HepG2 (cell line): Measurements from ENCODE around the gene TRAK1. TPM values are rescaled to one million over a fixed set of nuclear protein-coding genes. Genes with fewer than 3 reads are reported as not detected.

Experiments
- HNF4G ChIP-seq, 2 experiments: sonication (generic) in 1 of 2; formaldehyde crosslinking in 1 of 2; IDR thresholded peaks; 2 replicates each; pipeline versions ENCODE4 v1.4.0 to v1.6.1; 2011 to 2020; ENCODE audit warnings: borderline replicate concordance in 2 of 2, low read depth in 2 of 2, mild to moderate bottlenecking in 2 of 2, low read length in 1 of 2, missing genetic modification reagents in 1 of 2, moderate library complexity in 1 of 2
- REXO4 ChIP-seq: sonication (generic); formaldehyde crosslinking; IDR thresholded peaks from 2 replicates; pipeline ENCODE4 v1.8.0; 2022; ENCODE audit warnings: missing genetic modification reagents, mild to moderate bottlenecking, borderline replicate concordance
- TERF1 ChIP-seq: sonication (generic); formaldehyde crosslinking; IDR thresholded peaks from 2 replicates; pipeline ENCODE4 v1.8.0; 2022; ENCODE audit warnings: mild to moderate bottlenecking, missing genetic modification reagents, moderate library complexity
- YEATS2 ChIP-seq: sonication (generic); formaldehyde crosslinking; IDR thresholded peaks from 2 replicates; pipeline ENCODE4 v1.4.0; 2020; ENCODE audit warnings: missing genetic modification reagents, borderline replicate concordance
- ZNF142 ChIP-seq: sonication (generic); formaldehyde crosslinking; IDR thresholded peaks from 2 replicates; pipeline ENCODE4 v1.4.0; 2020; ENCODE audit warnings: missing genetic modification reagents
- polyA plus RNA-seq, 8 experiments: library from polyadenylated mRNA; depleted of rRNA in 3 of 8; stranded (reverse) in 7 of 8; unstranded in 1 of 8; fragments of >200 nt; fragmentation: Illumina TruSeq in 4 of 8; extraction: Trizol in 4 of 8; gene quantifications; 2 replicates each; pipeline versions ENCODE4 v1.2.1 to v1.2.3, GENCODE V29; 2011 to 2016; ENCODE audit warnings: low read depth in 4 of 8, missing spikeins in 1 of 8, mixed read lengths in 1 of 8; ENCODE audit not compliant: insufficient read depth in 1 of 8
- total RNA-seq, 5 experiments: library from RNA; depleted of rRNA; stranded (reverse); fragments of >200 nt; fragmentation: Illumina TruSeq; extraction: Trizol; gene quantifications; 2 replicates each; pipeline ENCODE4 v1.2.3, GENCODE V29; 2016; ENCODE audit warnings: low read depth in 1 of 5

TRAK1 gene
- total and polyA plus RNA-seq, 2 of the 13 experiments (the other 11 are each of a cell fraction or from before 2014, with no cell fraction given), result 20.5 to 46.6 TPM

GRCh38 chr3:42183991-42184632, 93.0 kb downstream of the TRAK1 start (continued):
- TF ChIP-seq ZNF142 (CRISPR knock-in tag) (no peak), YEATS2 (CRISPR knock-in tag) (no peak), HNF4G (IDR thresholded peaks at IDR 0.05; ENCODE audit: borderline replicate concordance, low read depth, low read length) (no peak), HNF4G (CRISPR knock-in tag; IDR thresholded peaks at IDR 0.05; ENCODE audit: borderline replicate concordance, low read depth) (no peak), TERF1 (no peak), REXO4 (CRISPR knock-in tag) (no peak)
- TF ChIP-seq, all 625 proteins: peak for 0
